Loucy (cell line): ENCODE measurements around the gene IGSF23.
A peak's percentile ranks its signal among the peaks of the same experiment; 100 is the strongest.

Experiments
- H2AFZ ChIP-seq: fragments of 200-600 bp; sonication (generic); 2 replicates; pipeline ENCODE4 v1.6.0; 2016; ENCODE audit warnings: antibody characterized with exemption, mild to moderate bottlenecking, low read length, moderate library complexity
- H3F3A ChIP-seq: fragments of 200-600 bp; 2 replicates; pipeline ENCODE4 v1.6.0; 2016; ENCODE audit warnings: antibody characterized with exemption, low read depth, mild to moderate bottlenecking
- H3K27me3 ChIP-seq: fragments of 200-600 bp; sonication (generic); 2 replicates; pipeline ENCODE4 v1.6.1; 2014; ENCODE audit warnings: low read length, mild to moderate bottlenecking; ENCODE audit not compliant: insufficient read depth, poor library complexity, severe bottlenecking
- H3K36me3 ChIP-seq: fragments of 200-600 bp; sonication (generic); 2 replicates; pipeline ENCODE4 v1.6.1; 2016; ENCODE audit warnings: low read length; ENCODE audit not compliant: insufficient read depth
- H3K4me1 ChIP-seq: fragments of 200-600 bp; sonication (generic); 2 replicates; pipeline ENCODE4 v1.5.1; 2014; ENCODE audit warnings: low read length, mild to moderate bottlenecking; ENCODE audit not compliant: insufficient read depth, poor library complexity, severe bottlenecking
- H3K4me2 ChIP-seq: fragments of 200-600 bp; sonication (generic); 2 replicates; pipeline ENCODE4 v1.6.0; 2014; ENCODE audit warnings: antibody characterized with exemption, low read length, low read depth, mild to moderate bottlenecking; ENCODE audit not compliant: poor library complexity, severe bottlenecking
- H3K4me3 ChIP-seq: fragments of 200-600 bp; sonication (generic); 2 replicates; pipeline ENCODE4 v1.5.1; 2014; ENCODE audit warnings: low read length, mild to moderate bottlenecking, mixed read lengths; ENCODE audit not compliant: poor library complexity, severe bottlenecking
- H3K79me2 ChIP-seq: fragments of 200-600 bp; sonication (generic); 2 replicates; pipeline ENCODE4 v1.6.1; 2014; ENCODE audit warnings: low read length; ENCODE audit not compliant: insufficient read depth
- H3K9ac ChIP-seq: fragments of 200-600 bp; sonication (generic); 2 replicates; pipeline ENCODE4 v1.6.0; 2014; ENCODE audit warnings: mild to moderate bottlenecking, low read depth, low read length, moderate library complexity; ENCODE audit not compliant: poor library complexity, severe bottlenecking
- H3K9me2 ChIP-seq: fragments of 200-600 bp; sonication (generic); replicated peaks from 2 replicates; pipeline ENCODE4 v1.6.1; 2016; ENCODE audit warnings: low read depth, low read length, mixed read lengths
- H3K9me3 ChIP-seq: fragments of 200-600 bp; sonication (generic); 2 replicates; pipeline ENCODE4 v1.6.1; 2014; ENCODE audit warnings: mild to moderate bottlenecking, antibody characterized with exemption, low read length, low read depth; ENCODE audit not compliant: insufficient read depth
- H4K20me1 ChIP-seq: fragments of 200-600 bp; sonication (generic); 2 replicates; pipeline ENCODE4 v1.6.0; 2014; ENCODE audit warnings: antibody characterized with exemption, low read length, mild to moderate bottlenecking; ENCODE audit not compliant: insufficient read depth, poor library complexity, severe bottlenecking
- CTCF ChIP-seq: fragments of 200-600 bp; sonication (generic); conservative IDR thresholded peaks from 2 replicates; pipeline ENCODE4 v1.5.1; 2014; ENCODE audit warnings: mild to moderate bottlenecking, antibody characterized with exemption, low read length
- EZH2phosphoT487 ChIP-seq: fragments of 200-600 bp; IDR thresholded peaks from 2 replicates; pipeline ENCODE4 v1.6.1; 2018; ENCODE audit warnings: antibody characterized with exemption, mild to moderate bottlenecking, moderate library complexity, borderline replicate concordance

The IGSF23 gene

DNA sequence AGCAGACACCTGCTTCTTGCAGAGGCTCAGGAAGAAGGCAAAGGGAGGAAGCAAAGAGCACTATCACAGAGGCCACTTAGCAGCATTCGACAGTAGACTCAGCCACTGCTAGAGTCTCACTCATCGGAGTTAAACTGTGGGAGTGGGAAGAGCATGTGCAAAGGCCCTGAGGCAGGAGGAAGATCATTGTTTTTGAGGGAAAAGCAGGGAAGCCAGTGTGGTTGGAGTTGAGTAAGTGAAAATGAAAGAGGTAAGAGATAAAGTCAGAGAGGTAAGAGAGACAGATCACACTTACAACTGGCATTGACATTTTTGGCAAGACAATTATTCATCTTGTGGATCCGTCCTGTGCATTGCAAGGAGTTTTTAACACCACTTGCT lies 42.8 kb upstream of the IGSF23 start:
- no peak overlapping the region for H3K4me3 ChIP-seq
- no peaks in the 10 kb centered on the region for H3K79me2 ChIP-seq
- H3K9me3 ChIP-seq, result no peaks in the 10 kb centered on the region
- peak overlapping the region; percentile 84 for H2AFZ ChIP-seq
- no peaks in the 10 kb centered on the region for H3K36me3 ChIP-seq
- no peaks in the 10 kb centered on the region for H3F3A ChIP-seq
- no peaks in the 10 kb centered on the region for H3K4me1 ChIP-seq
- no peaks in the 10 kb centered on the region for H3K9me2 ChIP-seq
- no peak overlapping the region for H3K9ac ChIP-seq
- no peaks in the 10 kb centered on the region for H4K20me1 ChIP-seq
- no peak for TF ChIP-seq EZH2phosphoT487
- no peak for TF ChIP-seq CTCF
- no peaks in the 10 kb centered on the region for H3K27me3 ChIP-seq
- H3K4me2 ChIP-seq, result no peak overlapping the region

DNA sequence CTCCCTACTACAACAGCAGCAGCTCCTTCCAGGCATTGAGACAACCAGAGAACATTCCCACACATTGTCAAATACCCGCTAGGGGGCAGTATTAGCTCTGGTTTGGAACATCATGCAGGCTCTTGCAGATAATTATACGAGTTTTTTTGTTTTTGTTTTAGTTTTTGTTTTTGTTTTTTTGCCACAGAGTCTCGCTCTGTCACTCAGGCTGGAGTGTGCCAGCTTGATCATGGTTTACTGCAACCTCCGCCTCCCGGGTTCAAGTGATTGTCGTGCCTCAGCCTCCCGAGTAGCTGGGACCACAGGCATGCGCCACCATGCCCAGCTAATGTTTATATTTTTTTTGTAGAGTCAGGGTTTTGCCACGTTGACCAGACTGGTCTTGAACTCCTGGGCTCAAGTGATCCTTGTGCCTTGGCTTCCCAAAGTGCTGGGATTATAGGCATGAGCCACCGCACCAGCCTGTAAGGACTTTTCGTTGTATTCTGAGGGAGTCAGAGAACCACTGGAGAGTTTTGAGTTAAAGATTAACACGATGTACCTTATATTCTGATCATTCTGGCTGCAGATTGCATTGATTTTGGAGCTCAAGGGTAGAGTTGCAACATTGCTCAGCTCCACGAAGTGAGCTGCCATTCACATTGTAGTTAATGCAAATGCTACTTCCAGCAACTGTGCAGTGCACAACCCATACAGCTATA lies 42.2 kb upstream of the IGSF23 start:
- H3K9me3 ChIP-seq, result no peaks in the 10 kb centered on the region
- no peak overlapping the region for H3K4me3 ChIP-seq
- no peaks in the 10 kb centered on the region for H4K20me1 ChIP-seq
- H3K9me2 ChIP-seq, result no peaks in the 10 kb centered on the region
- H3F3A ChIP-seq, result no peaks in the 10 kb centered on the region
- no peak overlapping the region for H3K9ac ChIP-seq
- H3K4me2 ChIP-seq, result no peak overlapping the region
- no peaks in the 10 kb centered on the region for H3K4me1 ChIP-seq
- H2AFZ ChIP-seq, result peak overlapping the region; percentile 84
- no peaks in the 10 kb centered on the region for H3K27me3 ChIP-seq
- H3K79me2 ChIP-seq, result no peaks in the 10 kb centered on the region
- no peaks in the 10 kb centered on the region for H3K36me3 ChIP-seq
- TF ChIP-seq CTCF, result peak; percentile 83
- no peak for TF ChIP-seq EZH2phosphoT487

DNA sequence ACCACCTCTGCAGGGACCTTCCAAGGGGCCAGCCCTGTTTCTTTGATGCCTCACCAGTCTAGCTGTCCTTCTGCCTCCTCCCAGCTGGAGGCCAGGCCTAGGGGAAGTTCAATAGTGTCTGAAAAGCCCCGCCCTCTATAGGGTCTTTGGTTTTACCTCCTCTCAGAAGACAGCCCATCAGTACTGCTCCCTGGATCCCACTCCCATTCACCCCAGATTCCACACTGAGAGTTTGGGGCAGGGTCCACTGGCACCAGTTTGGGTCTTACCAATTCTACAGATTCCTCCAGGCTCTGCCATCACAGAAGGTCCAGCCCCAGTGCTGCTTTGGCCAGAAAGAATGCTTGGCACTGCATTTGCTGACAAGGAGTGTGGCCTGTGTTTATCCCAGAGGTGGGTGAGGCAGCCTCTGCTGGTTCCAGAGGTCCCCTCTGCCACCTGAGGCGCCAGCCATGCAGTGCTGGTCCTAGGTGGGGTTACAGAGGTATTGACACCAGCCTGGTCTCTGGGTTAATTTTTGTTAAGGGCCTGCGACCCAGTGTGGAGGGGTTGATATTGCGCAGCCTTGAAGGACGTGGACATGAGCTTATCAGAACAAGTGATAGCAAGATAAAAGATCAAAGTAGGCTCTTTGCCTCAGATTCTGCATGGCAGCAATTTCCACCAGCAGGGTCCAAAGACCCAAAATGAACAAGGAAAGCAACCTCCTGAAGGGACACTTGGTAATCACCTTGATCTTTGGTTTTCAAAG lies 41.4 kb upstream of the IGSF23 start:
- H3K4me1 ChIP-seq, result no peaks in the 10 kb centered on the region
- no peak overlapping the region for H3K4me3 ChIP-seq
- H3K4me2 ChIP-seq, result no peak overlapping the region
- no peak for TF ChIP-seq EZH2phosphoT487
- TF ChIP-seq CTCF, result no peak
- no peaks in the 10 kb centered on the region for H3K27me3 ChIP-seq
- H3F3A ChIP-seq, result no peaks in the 10 kb centered on the region
- H2AFZ ChIP-seq, result no peak overlapping the region
- no peaks in the 10 kb centered on the region for H3K79me2 ChIP-seq
- H3K9me2 ChIP-seq, result no peaks in the 10 kb centered on the region
- H3K9me3 ChIP-seq, result no peaks in the 10 kb centered on the region
- H3K36me3 ChIP-seq, result no peaks in the 10 kb centered on the region
- no peaks in the 10 kb centered on the region for H4K20me1 ChIP-seq
- no peak overlapping the region for H3K9ac ChIP-seq
